ENCODE measurements around the gene SRPK3.
A peak's percentile ranks its signal among the peaks of the same experiment; 100 is the strongest.

SRPK3 gene

DNA sequence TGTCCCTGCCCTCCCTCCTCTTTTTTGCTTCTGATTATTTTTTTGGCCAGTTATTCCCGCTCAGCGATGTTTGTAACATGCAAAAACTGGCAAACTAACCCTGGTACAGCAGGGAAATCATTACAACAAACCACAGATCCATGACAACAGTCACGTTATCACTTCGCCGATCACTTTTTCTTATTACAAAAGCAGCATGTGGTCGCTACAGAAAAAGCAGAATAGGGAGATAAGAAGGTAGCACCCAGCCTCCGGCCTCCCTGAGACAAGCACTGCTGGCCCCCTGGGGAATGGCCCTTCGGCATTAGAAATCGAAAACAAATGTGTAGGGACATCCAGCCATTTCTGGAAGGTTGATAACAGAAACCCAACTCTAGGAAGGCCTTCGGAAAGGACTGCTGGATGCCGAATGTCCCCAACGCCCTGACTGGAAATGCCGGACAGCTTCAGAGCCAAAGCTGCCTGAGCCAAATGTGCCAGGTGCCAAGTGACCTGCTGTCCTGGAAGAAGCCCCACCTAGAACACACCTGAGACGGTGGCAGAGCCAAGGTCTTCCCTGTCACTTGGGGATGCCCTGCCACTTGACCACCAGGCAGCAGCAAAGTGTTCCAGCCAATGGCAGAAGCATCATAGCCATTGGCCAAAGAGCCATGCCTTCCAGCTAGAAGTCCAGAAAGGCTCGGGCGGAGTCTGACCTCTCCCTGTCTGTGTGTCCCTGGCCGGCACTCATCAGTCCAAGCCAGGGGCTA lies 10.4 kb downstream of the SRPK3 start:
- H3K79me2 ChIP-seq (ENCODE audit: control insufficient read depth, low read length) = peaks cover 50% of the 10 kb centered on the region
- no peaks in the 10 kb centered on the region for H3K9me3 ChIP-seq (ENCODE audit: control insufficient read depth, insufficient read depth, low read length)
- no peaks in the 10 kb centered on the region for H3K9me2 ChIP-seq (replicated peaks; ENCODE audit: control insufficient read depth, low read length)
- H3F3A ChIP-seq (ENCODE audit: control insufficient read depth, insufficient read depth) = no peaks in the 10 kb centered on the region
- peaks cover 20% of the 10 kb centered on the region for H3K4me1 ChIP-seq (ENCODE audit: control insufficient read depth, low read length)
- H3K4me2 ChIP-seq (ENCODE audit: low read length) = no peak overlapping the region
- TF ChIP-seq, protein P1, sequence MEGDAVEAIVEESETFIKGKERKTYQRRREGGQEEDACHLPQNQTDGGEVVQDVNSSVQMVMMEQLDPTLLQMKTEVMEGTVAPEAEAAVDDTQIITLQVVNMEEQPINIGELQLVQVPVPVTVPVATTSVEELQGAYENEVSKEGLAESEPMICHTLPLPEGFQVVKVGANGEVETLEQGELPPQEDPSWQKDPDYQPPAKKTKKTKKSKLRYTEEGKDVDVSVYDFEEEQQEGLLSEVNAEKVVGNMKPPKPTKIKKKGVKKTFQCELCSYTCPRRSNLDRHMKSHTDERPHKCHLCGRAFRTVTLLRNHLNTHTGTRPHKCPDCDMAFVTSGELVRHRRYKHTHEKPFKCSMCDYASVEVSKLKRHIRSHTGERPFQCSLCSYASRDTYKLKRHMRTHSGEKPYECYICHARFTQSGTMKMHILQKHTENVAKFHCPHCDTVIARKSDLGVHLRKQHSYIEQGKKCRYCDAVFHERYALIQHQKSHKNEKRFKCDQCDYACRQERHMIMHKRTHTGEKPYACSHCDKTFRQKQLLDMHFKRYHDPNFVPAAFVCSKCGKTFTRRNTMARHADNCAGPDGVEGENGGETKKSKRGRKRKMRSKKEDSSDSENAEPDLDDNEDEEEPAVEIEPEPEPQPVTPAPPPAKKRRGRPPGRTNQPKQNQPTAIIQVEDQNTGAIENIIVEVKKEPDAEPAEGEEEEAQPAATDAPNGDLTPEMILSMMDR (IDR thresholded peaks at IDR 0.05; ENCODE audit: low read depth, low read length, poor library complexity, severe bottlenecking) = no peak
- TF ChIP-seq EZH2phosphoT487 (IDR thresholded peaks at IDR 0.05; ENCODE audit: borderline replicate concordance, low read length) = no peak
- H3K4me3 ChIP-seq (ENCODE audit: low read length) = no peak overlapping the region
- H3K27me3 ChIP-seq (ENCODE audit: control insufficient read depth, low read length) = no peaks in the 10 kb centered on the region
- H3K27ac ChIP-seq (ENCODE audit: low read depth, low read length) = no peak overlapping the region
- no peaks in the 10 kb centered on the region for H4K20me1 ChIP-seq (ENCODE audit: control insufficient read depth, insufficient read depth, low read depth, low read length)
- peaks cover 7% of the 10 kb centered on the region for H3K36me3 ChIP-seq (ENCODE audit: control insufficient read depth, low read length)

GRCh38 chrX:153792368-153792767 lies 11.5 kb downstream of the SRPK3 start:
- Histone ChIP-seq H3K27ac (ENCODE audit: low read depth, low read length) (no peak overlapping the region), H3F3A (ENCODE audit: control insufficient read depth, insufficient read depth) (no peaks in the 10 kb centered on the region), H3K27me3 (ENCODE audit: control insufficient read depth, low read length) (no peaks in the 10 kb centered on the region), H3K4me2 (ENCODE audit: low read length) (no peak overlapping the region), H3K79me2 (ENCODE audit: control insufficient read depth, low read length) (peaks cover 55% of the 10 kb centered on the region), H3K4me1 (ENCODE audit: control insufficient read depth, low read length) (peaks cover 20% of the 10 kb centered on the region), H3K4me3 (ENCODE audit: low read length) (no peak overlapping the region; the same call in 1 of the 2 replicates), H3K9me3 (ENCODE audit: control insufficient read depth, insufficient read depth, low read length) (no peaks in the 10 kb centered on the region), H3K9me2 (replicated peaks; ENCODE audit: control insufficient read depth, low read length) (no peaks in the 10 kb centered on the region), H4K20me1 (ENCODE audit: control insufficient read depth, insufficient read depth, low read depth, low read length) (no peaks in the 10 kb centered on the region), H3K36me3 (ENCODE audit: control insufficient read depth, low read length) (peaks cover 18% of the 10 kb centered on the region)
- no peak for TF ChIP-seq EZH2phosphoT487 (IDR thresholded peaks at IDR 0.05; ENCODE audit: borderline replicate concordance, low read length)
- TF ChIP-seq, protein P1 (IDR thresholded peaks at IDR 0.05; ENCODE audit: low read depth, low read length, poor library complexity, severe bottlenecking) = no peak

- Histone ChIP-seq H3K79me2 (ENCODE audit: control insufficient read depth, low read length) (peaks cover 55% of the 10 kb centered on the region), H4K20me1 (ENCODE audit: control insufficient read depth, insufficient read depth, low read depth, low read length) (no peaks in the 10 kb centered on the region), H3K9me3 (ENCODE audit: control insufficient read depth, insufficient read depth, low read length) (no peaks in the 10 kb centered on the region), H3F3A (ENCODE audit: control insufficient read depth, insufficient read depth) (no peaks in the 10 kb centered on the region), H3K4me1 (ENCODE audit: control insufficient read depth, low read length) (peaks cover 20% of the 10 kb centered on the region), H3K27me3 (ENCODE audit: control insufficient read depth, low read length) (no peaks in the 10 kb centered on the region), H3K4me2 (ENCODE audit: low read length) (peak overlapping the region; percentile 84), H3K36me3 (ENCODE audit: control insufficient read depth, low read length) (peaks cover 23% of the 10 kb centered on the region), H3K4me3 (ENCODE audit: low read length) (peak overlapping the region; percentile 79), H3K27ac (ENCODE audit: low read depth, low read length) (peak overlapping the region; percentile 67), H3K9me2 (replicated peaks; ENCODE audit: control insufficient read depth, low read length) (no peaks in the 10 kb centered on the region)
- TF ChIP-seq, protein P1 (IDR thresholded peaks at IDR 0.05; ENCODE audit: low read depth, low read length, poor library complexity, severe bottlenecking) = no peak
- TF ChIP-seq EZH2phosphoT487 (IDR thresholded peaks at IDR 0.05; ENCODE audit: borderline replicate concordance, low read length) = no peak
Observed at GRCh38 chrX:153793291-153793690, 12.4 kb downstream of the SRPK3 start.
